ENCODE data around the gene CYP4F22.
"Not testable (repeated sequence)": the region's sequence is repeated elsewhere in the genome, so short reads cannot be mapped to it uniquely, and the experiment has no call there.

Gene CYP4F22

GRCh38 chr19:15508035-15508710 is at the start of gene CYP4F22:
TSS of gene CYP4F22 (plus strand) at chr19:15508525. CDS start at chr19:15525337, 16,812 bp downstream.
- in situ Hi-C loops (cut with HindIII; ENCODE audit: low sequenced_read_pairs): no loop called here

- in situ Hi-C loops (cut with HindIII; ENCODE audit: low sequenced_read_pairs): no loop called here
Observed at GRCh38 chr19:15461694-15462093, 46.6 kb upstream of the CYP4F22 start.

GRCh38 chr19:15463861-15464371 is 44.4 kb upstream of the CYP4F22 start:
- in situ Hi-C loops (cut with HindIII; ENCODE audit: low sequenced_read_pairs): no loop called here

GRCh38 chr19:15464394-15465385 is 43.6 kb upstream of the CYP4F22 start, which contains the start of gene RASAL3:
TSS of gene RASAL3 (minus strand) at chr19:15464544. CDS start at chr19:15464358, 186 bp downstream.
- in situ Hi-C loops (cut with HindIII; ENCODE audit: low sequenced_read_pairs): no loop called here

GRCh38 chr19:15466851-15467733 is 41.2 kb upstream of the CYP4F22 start:
- in situ Hi-C loops (cut with HindIII; ENCODE audit: low sequenced_read_pairs): no loop called here

GRCh38 chr19:15467734-15468214 is 40.6 kb upstream of the CYP4F22 start:
- in situ Hi-C loops (cut with HindIII; ENCODE audit: low sequenced_read_pairs): no loop called here

- in situ Hi-C loops (cut with HindIII; ENCODE audit: low sequenced_read_pairs): no loop called here
Observed at GRCh38 chr19:15468675-15469512, 39.4 kb upstream of the CYP4F22 start.

GRCh38 chr19:15469513-15470297 is 38.6 kb upstream of the CYP4F22 start:
- in situ Hi-C loops (cut with HindIII; ENCODE audit: low sequenced_read_pairs): no loop called here

GRCh38 chr19:15471639-15472101 is 36.7 kb upstream of the CYP4F22 start:
- in situ Hi-C loops (cut with HindIII; ENCODE audit: low sequenced_read_pairs): no loop called here

- in situ Hi-C loops (cut with HindIII; ENCODE audit: low sequenced_read_pairs): not testable (repeated sequence)
Observed at GRCh38 chr19:15473821-15474220, 34.5 kb upstream of the CYP4F22 start.

- in situ Hi-C loops (cut with HindIII; ENCODE audit: low sequenced_read_pairs): no loop called here
Observed at GRCh38 chr19:15475169-15475568, 33.2 kb upstream of the CYP4F22 start.

- in situ Hi-C loops (cut with HindIII; ENCODE audit: low sequenced_read_pairs): no loop called here
Observed at GRCh38 chr19:15475611-15476010, 32.7 kb upstream of the CYP4F22 start.

- in situ Hi-C loops (cut with HindIII; ENCODE audit: low sequenced_read_pairs): no loop called here
Observed at GRCh38 chr19:15476325-15476724, 32.0 kb upstream of the CYP4F22 start.

GRCh38 chr19:15479391-15480345 is 28.7 kb upstream of the CYP4F22 start, which contains the start of gene PGLYRP2:
TSS of gene PGLYRP2 (minus strand) at chr19:15479501. CDS start at chr19:15479371, 130 bp downstream.
- in situ Hi-C loops (cut with HindIII; ENCODE audit: low sequenced_read_pairs): no loop called here

GRCh38 chr19:15480996-15481395 is 27.3 kb upstream of the CYP4F22 start:
- in situ Hi-C loops (cut with HindIII; ENCODE audit: low sequenced_read_pairs): not testable (repeated sequence)

- in situ Hi-C loops (cut with HindIII; ENCODE audit: low sequenced_read_pairs): not testable (repeated sequence)
Observed at GRCh38 chr19:15485768-15486167, 22.6 kb upstream of the CYP4F22 start.

- in situ Hi-C loops (cut with HindIII; ENCODE audit: low sequenced_read_pairs): no loop called here
Observed at GRCh38 chr19:15487038-15487437, 21.3 kb upstream of the CYP4F22 start.

Data from DLD1 (cell line).